ENCODE measurements around the gene MYH4.

GRCh38 chr17:10429421-10430045, 39.8 kb downstream of the MYH4 start:
- TF ChIP-seq POLR2A (IDR thresholded peaks at IDR 0.05) = no peak
- TF ChIP-seq CTCF (IDR thresholded peaks at IDR 0.05) = no peak
